ENCODE measurements around the gene CAT.

The CAT gene

GRCh38 chr11:34495724-34496377 is 57.1 kb downstream of the CAT start:
- DNase-seq (ENCODE audit: low spot score), result no peak

- no peak for DNase-seq (ENCODE audit: low spot score)
Measured at GRCh38 chr11:34499719-34500500, 61.2 kb downstream of the CAT start.

GRCh38 chr11:34501500-34501899 is 62.8 kb downstream of the CAT start:
- DNase-seq (ENCODE audit: low spot score), result peak; percentile 52

- DNase-seq (ENCODE audit: low spot score), result no peak
Measured at GRCh38 chr11:34501949-34502348, 63.2 kb downstream of the CAT start.

DNA sequence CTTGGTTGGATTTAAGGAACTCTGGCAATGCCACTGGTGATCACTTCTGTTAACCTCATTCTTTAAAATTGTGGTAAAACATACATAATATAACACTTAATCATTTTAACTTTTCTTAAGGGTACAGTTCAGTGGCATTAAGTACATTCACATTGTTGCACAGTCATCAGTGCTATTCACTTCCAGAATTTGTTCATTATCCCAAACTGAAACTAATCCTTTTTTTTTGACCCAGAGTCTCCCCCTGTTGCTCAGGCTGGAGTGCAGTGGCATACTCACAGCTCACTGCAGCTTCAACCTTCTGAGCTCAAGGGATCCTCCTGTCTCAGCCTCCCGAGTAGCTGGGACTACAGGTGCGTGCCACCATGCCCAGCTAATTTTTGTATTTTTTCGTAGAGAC is 64.2 kb downstream of the CAT start:
- no peak for DNase-seq (ENCODE audit: low spot score)

GRCh38 chr11:34505874-34506273 is 67.1 kb downstream of the CAT start:
- no peak for DNase-seq (ENCODE audit: low spot score)

- no peak for DNase-seq (ENCODE audit: low spot score)
Measured at GRCh38 chr11:34507156-34507555, 68.4 kb downstream of the CAT start.

GRCh38 chr11:34507610-34508009 is 68.9 kb downstream of the CAT start:
- DNase-seq (ENCODE audit: low spot score), result no peak

DNA sequence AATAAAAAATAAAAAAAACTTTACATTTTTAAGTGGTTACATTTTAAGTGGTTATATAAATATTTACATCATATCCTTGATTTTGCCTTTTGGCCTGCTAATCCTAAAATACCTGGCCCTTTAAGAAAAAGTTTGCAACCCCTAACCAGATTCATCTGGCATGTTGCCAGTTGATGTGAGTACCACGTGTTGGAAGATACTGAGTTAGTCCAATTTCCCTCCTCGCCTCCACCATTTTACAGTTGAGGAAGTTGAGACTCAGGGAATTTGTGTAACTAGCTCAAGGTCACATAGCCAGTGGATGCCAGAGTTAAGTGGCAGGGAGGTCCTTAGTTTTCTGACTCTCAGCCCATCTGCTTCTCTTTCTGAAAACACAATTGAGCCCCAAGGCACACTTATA is 69.8 kb downstream of the CAT start:
- no peak for DNase-seq (ENCODE audit: low spot score)

- no peak for DNase-seq (ENCODE audit: low spot score)
Measured at GRCh38 chr11:34509336-34509876, 70.7 kb downstream of the CAT start.

- no peak for DNase-seq (ENCODE audit: low spot score)
Measured at GRCh38 chr11:34510218-34510617, 71.5 kb downstream of the CAT start.

DNA sequence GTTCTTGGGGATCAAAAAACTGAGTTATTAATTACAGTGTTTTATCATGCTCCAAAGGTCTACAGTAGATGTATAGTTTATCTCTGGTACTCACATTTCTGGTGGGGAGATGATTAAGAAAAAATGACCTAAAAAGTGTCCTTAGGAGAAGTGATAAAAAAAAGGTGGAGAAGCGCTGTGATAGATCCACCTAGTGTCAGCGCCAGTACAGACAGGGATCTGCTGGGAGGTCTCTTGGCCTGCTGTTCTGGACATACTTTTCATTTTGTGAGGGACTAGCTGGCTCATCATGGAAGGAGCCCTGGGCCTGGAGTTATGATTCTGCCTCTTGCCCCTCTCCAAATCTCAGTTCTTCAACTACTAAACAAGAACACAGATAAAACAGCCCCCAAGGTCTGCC is 71.9 kb downstream of the CAT start:
- no peak for DNase-seq (ENCODE audit: low spot score)

- DNase-seq (ENCODE audit: low spot score), result peak; percentile 71
Measured at GRCh38 chr11:34512840-34513681, 74.3 kb downstream of the CAT start.

- DNase-seq (ENCODE audit: low spot score), result no peak
Measured at GRCh38 chr11:34513682-34514449, 75.1 kb downstream of the CAT start, which contains the start of gene ELF5. TSS of gene ELF5 (minus strand) at chr11:34513794. CDS start at chr11:34505749, 8,045 bp downstream.

DNA sequence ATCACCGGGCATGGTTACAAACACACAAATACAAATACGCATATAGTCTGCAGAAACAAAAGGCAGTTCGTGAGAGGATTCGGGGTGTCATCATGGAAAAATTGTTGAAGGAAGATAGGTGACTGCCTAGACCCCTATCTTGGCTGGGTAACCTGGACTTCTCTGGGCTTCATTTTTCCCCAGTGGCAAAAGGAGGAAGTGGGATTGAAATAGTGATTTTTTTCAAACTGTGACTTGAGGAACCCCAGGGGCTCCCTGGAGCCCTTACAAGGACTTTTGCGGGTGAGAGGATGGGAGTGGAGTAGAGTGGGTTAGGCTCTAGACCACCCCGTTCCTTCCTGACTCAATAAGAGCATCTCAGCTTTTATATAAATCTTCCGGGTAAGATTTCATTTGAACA is 75.9 kb downstream of the CAT start:
- no peak for DNase-seq (ENCODE audit: low spot score)

- DNase-seq (ENCODE audit: low spot score), result no peak
Measured at GRCh38 chr11:34516247-34517040, 77.7 kb downstream of the CAT start.

GRCh38 chr11:34519595-34520235 is 81.0 kb downstream of the CAT start:
- no peak for DNase-seq (ENCODE audit: low spot score)

DNA sequence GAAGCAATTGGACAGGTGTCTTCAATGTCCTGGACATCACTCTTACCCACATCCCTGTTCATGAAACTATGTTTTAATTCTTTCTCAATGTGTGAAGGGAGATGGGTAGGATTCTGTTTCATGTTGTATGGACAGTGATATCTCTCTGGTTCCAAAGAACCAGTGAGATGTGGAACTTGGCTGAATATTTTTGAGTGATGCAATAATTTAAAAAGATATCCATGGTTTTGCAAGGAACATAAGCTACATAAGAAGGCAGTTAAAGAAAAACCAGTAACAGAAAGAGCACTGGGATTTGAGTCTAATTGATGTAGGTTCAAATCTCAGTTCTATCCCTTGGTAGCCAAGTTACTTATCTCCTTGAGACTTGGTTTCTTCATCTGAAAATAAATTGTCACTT is 82.5 kb downstream of the CAT start:
- DNase-seq (ENCODE audit: low spot score), result no peak
